Measurements from ENCODE around the gene JAG1. TPM values are rescaled to one million over a fixed set of nuclear protein-coding genes. Genes with fewer than 3 reads are reported as not detected.

The JAG1 gene
- total RNA-seq, 4 donors from 2014 or later, result 89.6 to 182 (median 123) TPM

- Histone ChIP-seq H3K4me3 (no peak overlapping the region), H3K36me3 (no peaks in the 10 kb centered on the region), H3K4me1 (peaks cover 7 to 21% (median 8%) of the 10 kb centered on the region in 3 donors), H3K9me3 (no peaks in the 10 kb centered on the region), H3K27ac (no peak overlapping the region), H3K27me3 (no peaks in the 10 kb centered on the region)
- 25 to 35% methylated on average over 4 of the region's 4 CpGs for WGBS, 2 donors
- no peak for DNase-seq
- no peak for TF ChIP-seq CTCF (IDR thresholded peaks at IDR 0.05)
- TF ChIP-seq POLR2A (IDR thresholded peaks at IDR 0.05), result no peak
- intact Hi-C loops (cut with DNase I), result loop anchor here (10.0 kb wide), 2 partner anchors 526 to 596 kb away; no protein-coding TSS in a partner anchor
These were observed 5.5 kb upstream of the JAG1 start for GRCh38 chr20:10679269-10679668.

GRCh38 chr20:10676518-10676917 is 2.7 kb upstream of the JAG1 start:
- Histone ChIP-seq H3K9me3 (no peaks in the 10 kb centered on the region), H3K27ac (no peak overlapping the region), H3K4me1 (peaks cover 7 to 26% (median 8%) of the 10 kb centered on the region in 3 donors), H3K27me3 (no peaks in the 10 kb centered on the region), H3K4me3 (no peak overlapping the region), H3K36me3 (peaks cover 0 to 10% (median 7%) of the 10 kb centered on the region in 3 donors)
- no peak for DNase-seq
- no peak for TF ChIP-seq CTCF (IDR thresholded peaks at IDR 0.05)
- TF ChIP-seq POLR2A (IDR thresholded peaks at IDR 0.05), result no peak
- 43 to 77% methylated on average over 1 to 3 of the region's 3 CpGs for WGBS, 2 donors
- intact Hi-C loops (cut with DNase I), result loop anchor here (10.0 kb wide), 2 partner anchors 528 to 598 kb away; no protein-coding TSS in a partner anchor

GRCh38 chr20:10675450-10675848 is 1.6 kb upstream of the JAG1 start:
- Histone ChIP-seq H3K4me3 (peak overlapping the region in 3 of 4 donors; percentile 92 to 95 (median 94)), H3K27ac (peak overlapping the region; percentile 97 to 100 (median 98)), H3K4me1 (peaks cover 7 to 37% (median 8%) of the 10 kb centered on the region in 3 donors), H3K27me3 (no peaks in the 10 kb centered on the region), H3K36me3 (peaks cover 0 to 10% (median 7%) of the 10 kb centered on the region in 3 donors), H3K9me3 (no peaks in the 10 kb centered on the region)
- no peak for TF ChIP-seq CTCF (IDR thresholded peaks at IDR 0.05)
- TF ChIP-seq POLR2A (IDR thresholded peaks at IDR 0.05), result no peak
- DNase-seq, result no peak
- WGBS, 2 donors, result 90 to 94% methylated on average over 4 of the region's 4 CpGs
- intact Hi-C loops (cut with DNase I), result loop anchor here (10.0 kb wide), 2 partner anchors 529 to 599 kb away; no protein-coding TSS in a partner anchor

- DNase-seq, result no peak
- Histone ChIP-seq H3K27ac (peak overlapping the region; percentile 97 to 100 (median 98)), H3K36me3 (peaks cover 0 to 10% (median 7%) of the 10 kb centered on the region in 3 donors), H3K9me3 (no peaks in the 10 kb centered on the region), H3K4me1 (peaks cover 7 to 42% (median 11%) of the 10 kb centered on the region in 3 donors), H3K4me3 (peak overlapping the region; percentile 92 to 97 (median 94)), H3K27me3 (no peaks in the 10 kb centered on the region)
- 2 to 3% methylated on average over 6 to 7 of the region's 38 CpGs for WGBS, 2 donors
- intact Hi-C loops (cut with DNase I), result loop anchor here (10.0 kb wide), 2 partner anchors 530 to 600 kb away; no protein-coding TSS in a partner anchor
- TF ChIP-seq CTCF (IDR thresholded peaks at IDR 0.05), result peak; percentile 64 to 99 (median 91)
- TF ChIP-seq POLR2A (IDR thresholded peaks at IDR 0.05), result no peak
These were observed 1.1 kb upstream of the JAG1 start for GRCh38 chr20:10674684-10675449.
